ENCODE data around the gene INSC.

The INSC gene

GRCh38 chr11:15171956-15172355, 57.2 kb downstream of the INSC start:
- H3K4me3 ChIP-seq (ENCODE audit: low read depth, low read length): no peak overlapping the region
- TF ChIP-seq CTCF (IDR thresholded peaks at IDR 0.05; ENCODE audit: borderline replicate concordance, insufficient read depth, low read depth, low read length): no peak

- no peak for TF ChIP-seq CTCF (IDR thresholded peaks at IDR 0.05; ENCODE audit: borderline replicate concordance, insufficient read depth, low read depth, low read length)
- no peak overlapping the region for H3K4me3 ChIP-seq (ENCODE audit: low read depth, low read length)
These were observed 61.1 kb downstream of the INSC start for GRCh38 chr11:15175831-15176230.

- TF ChIP-seq CTCF (IDR thresholded peaks at IDR 0.05; ENCODE audit: borderline replicate concordance, insufficient read depth, low read depth, low read length): no peak
- H3K4me3 ChIP-seq (ENCODE audit: low read depth, low read length): no peak overlapping the region
These were observed 62.0 kb downstream of the INSC start for GRCh38 chr11:15176646-15177163.

GRCh38 chr11:15177491-15177890, 62.8 kb downstream of the INSC start:
- TF ChIP-seq CTCF (IDR thresholded peaks at IDR 0.05; ENCODE audit: borderline replicate concordance, insufficient read depth, low read depth, low read length): no peak

GRCh38 chr11:15178214-15178613, 63.5 kb downstream of the INSC start:
- H3K4me3 ChIP-seq (ENCODE audit: low read depth, low read length): no peak overlapping the region
- no peak for TF ChIP-seq CTCF (IDR thresholded peaks at IDR 0.05; ENCODE audit: borderline replicate concordance, insufficient read depth, low read depth, low read length)

More at GRCh38 chr11:15177491-15177890, 62.8 kb downstream of the INSC start:
- no peak overlapping the region for H3K4me3 ChIP-seq (ENCODE audit: low read depth, low read length)

- H3K4me3 ChIP-seq (ENCODE audit: low read depth, low read length): no peak overlapping the region
- TF ChIP-seq CTCF (IDR thresholded peaks at IDR 0.05; ENCODE audit: borderline replicate concordance, insufficient read depth, low read depth, low read length): no peak
These were observed 64.4 kb downstream of the INSC start for GRCh38 chr11:15179167-15179566.

GRCh38 chr11:15180212-15180792, 65.6 kb downstream of the INSC start:
- no peak for TF ChIP-seq CTCF (IDR thresholded peaks at IDR 0.05; ENCODE audit: borderline replicate concordance, insufficient read depth, low read depth, low read length)
- no peak overlapping the region for H3K4me3 ChIP-seq (ENCODE audit: low read depth, low read length)

Measured in GM12875 (cell line).